IMR-90 (cell line): Measurements from ENCODE around the gene RAP1GAP2. TPM values are rescaled to one million over a fixed set of nuclear protein-coding genes. Genes with fewer than 3 reads are reported as not detected.

Source experiments
- ATAC-seq: fragments of 200-7000 bp; cut with Tn5 transposase; 2 replicates; pipeline ENCODE4 v1.9.1; 2020; ENCODE audit warnings: low read depth, mild to moderate bottlenecking, moderate library complexity
- BruUV-seq: library from RNA; stranded (reverse); fragments of 400-500 nt; replicated peaks from 2 replicates; lab custom pipeline; 2021; lab: Mats Ljungman, UMichigan
- CTCF ChIA-PET: fragments of 300-600 bp; formaldehyde crosslinking; extraction: SDS; loops from one replicate; lab custom pipeline; 2021; ENCODE audit warnings: antibody characterized with exemption; lab: Yijun Ruan, JAX
- POLR2A ChIA-PET: fragments of 300-600 bp; sonication (Branson Sonifier 250); formaldehyde crosslinking; loops from one replicate; lab custom pipeline; 2022; ENCODE audit warnings: antibody characterized with exemption; ENCODE audit not compliant: unreplicated experiment; lab: Charles Lee
- DNase-seq: peaks from one replicate; pipeline ENCODE4 v3.0.0; 2013
- H2AFZ ChIP-seq: replicated peaks from 2 replicates; pipeline ENCODE3; 2013; ENCODE audit warnings: low read length, mild to moderate bottlenecking; ENCODE audit not compliant: poor library complexity
- H2AK5ac ChIP-seq: 2 replicates; pipeline ENCODE4 v1.6.1; 2013; ENCODE audit warnings: low read depth, low read length, inconsistent platforms
- H2AK9ac ChIP-seq: replicated peaks from 2 replicates; pipeline ENCODE3; 2013; ENCODE audit warnings: mild to moderate bottlenecking, low read depth, low read length, moderate library complexity; ENCODE audit not compliant: poor library complexity
- H2BK120ac ChIP-seq: 2 replicates; pipeline ENCODE4 v1.6.1; 2013; ENCODE audit warnings: low read depth, low read length, inconsistent platforms
- H2BK15ac ChIP-seq: 3 replicates; pipeline ENCODE4 v1.6.1; 2013; ENCODE audit warnings: low read depth, low read length, inconsistent platforms
- H2BK20ac ChIP-seq: 2 replicates; pipeline ENCODE4 v1.6.1; 2013; ENCODE audit warnings: low read depth, mild to moderate bottlenecking, inconsistent platforms, low read length, moderate library complexity
- H2BK5ac ChIP-seq: 2 replicates; pipeline ENCODE4 v1.6.1; 2013; ENCODE audit warnings: mild to moderate bottlenecking, low read depth, low read length, inconsistent platforms; ENCODE audit not compliant: poor library complexity, severe bottlenecking
- H3K14ac ChIP-seq: replicated peaks from 2 replicates; pipeline ENCODE4 v1.6.1; 2013; ENCODE audit warnings: low read depth, low read length, inconsistent platforms
- H3K18ac ChIP-seq: 2 replicates; pipeline ENCODE4 v1.6.1; 2013; ENCODE audit warnings: low read depth, low read length, control low read depth
- H3K23ac ChIP-seq: 2 replicates; pipeline ENCODE4 v1.6.1; 2013; ENCODE audit warnings: low read depth, low read length, inconsistent platforms
- H3K27ac ChIP-seq: 2 replicates; pipeline ENCODE4 v1.5.1; 2013; ENCODE audit warnings: mild to moderate bottlenecking, control low read depth, low read length; ENCODE audit not compliant: insufficient read depth
- H3K27me3 ChIP-seq: 2 replicates; pipeline ENCODE4 v1.6.1; 2013; ENCODE audit warnings: low read length; ENCODE audit not compliant: control insufficient read depth, insufficient read depth
- H3K36me3 ChIP-seq: 2 replicates; pipeline ENCODE4 v1.6.1; 2013; ENCODE audit warnings: low read length, mixed read lengths; ENCODE audit not compliant: control insufficient read depth, insufficient read depth
- H3K4ac ChIP-seq: 2 replicates; pipeline ENCODE4 v1.6.1; 2013; ENCODE audit warnings: low read depth, low read length, inconsistent platforms
- H3K4me1 ChIP-seq: 2 replicates; pipeline ENCODE4 v1.6.1; 2013; ENCODE audit warnings: low read length, mixed read lengths; ENCODE audit not compliant: control insufficient read depth, insufficient read depth
- H3K4me2 ChIP-seq: 2 replicates; pipeline ENCODE4 v1.6.1; 2013; ENCODE audit warnings: low read depth, mild to moderate bottlenecking, control low read depth, low read length, moderate library complexity
- H3K4me3 ChIP-seq: 2 replicates; pipeline ENCODE4 v1.5.1; 2013; ENCODE audit warnings: low read depth, mild to moderate bottlenecking, control low read depth, low read length, moderate library complexity; ENCODE audit not compliant: insufficient read depth
- H3K56ac ChIP-seq: 2 replicates; pipeline ENCODE4 v1.6.1; 2013; ENCODE audit warnings: low read length, inconsistent platforms; ENCODE audit not compliant: insufficient read depth; ENCODE audit errors: extremely low read depth
- H3K79me1 ChIP-seq, 2 experiments: 2 replicates each; pipeline ENCODE4 v1.6.1; 2013; ENCODE audit warnings: low read length in 2 of 2, inconsistent platforms in 1 of 2, low read depth in 1 of 2
- H3K9ac ChIP-seq: 2 replicates; pipeline ENCODE4 v1.6.1; 2013; ENCODE audit warnings: low read depth, low read length, control low read depth
- H3K9me1 ChIP-seq: 2 replicates; pipeline ENCODE4 v1.6.1; 2013; ENCODE audit warnings: low read length, inconsistent platforms; ENCODE audit not compliant: insufficient read depth
- H3K9me3 ChIP-seq: 2 replicates; pipeline ENCODE4 v1.6.1; 2013; ENCODE audit warnings: low read length; ENCODE audit not compliant: control insufficient read depth, insufficient read depth
- H4K20me1 ChIP-seq: 2 replicates; pipeline ENCODE4 v1.6.1; 2013; ENCODE audit warnings: low read length, inconsistent platforms; ENCODE audit not compliant: insufficient read depth
- H4K5ac ChIP-seq: 2 replicates; pipeline ENCODE4 v1.6.1; 2013; ENCODE audit warnings: mild to moderate bottlenecking, low read depth, low read length, control low read depth
- H4K8ac ChIP-seq, 2 experiments: 2 replicates each; pipeline ENCODE4 v1.6.1; 2013; ENCODE audit warnings: low read depth in 2 of 2, low read length in 2 of 2, control low read depth in 1 of 2, inconsistent platforms in 1 of 2
- H4K91ac ChIP-seq: 2 replicates; pipeline ENCODE4 v1.6.1; 2013; ENCODE audit warnings: low read depth, low read length, inconsistent platforms; ENCODE audit not compliant: insufficient read depth
- POLR2A ChIP-seq: IDR thresholded peaks from 2 replicates; pipeline ENCODE4 v1.6.1; 2012; ENCODE audit warnings: mild to moderate bottlenecking, low read depth, low read length
- WGBS, 2 experiments: methylation state at CpG; one replicate each; pipeline versions ENCODE4 v1.1.5 to v1.1.7; 2013; ENCODE audit warnings: missing lambda C conversion rate in 2 of 2; ENCODE audit not compliant: insufficient read length in 1 of 2; ENCODE audit errors: extremely low coverage in 2 of 2; 5-methylcytosine and 5-hydroxymethylcytosine counted together
- dilution Hi-C: fragments of 300-500 bp; cut with HindIII; formaldehyde crosslinking; loops from one replicate; pipeline ENCODE4 v1.14.3; 2018; ENCODE audit warnings: low sequenced_read_pairs; ENCODE audit not compliant: unreplicated experiment
- in situ Hi-C: fragments of 300-500 bp; cut with MboI; formaldehyde crosslinking; loops from 3 replicates; pipeline ENCODE4 v1.14.3; 2019; ENCODE audit warnings: low sequenced_read_pairs, inconsistent platforms, mixed read lengths
- intact Hi-C: fragments of 100-400 bp; cut with micrococcal nuclease; formaldehyde crosslinking; loops from 2 replicates; pipeline ENCODE4 v1.10.0; 2022
- polyA plus RNA-seq, 3 experiments: library from polyadenylated mRNA; depleted of rRNA; stranded (reverse); fragments of >200 nt; gene quantifications; 2 replicates each; pipeline ENCODE4 v1.2.3, GENCODE V29; 2012; ENCODE audit warnings: low replicate concordance in 1 of 3
- total RNA-seq: library from RNA; depleted of rRNA; stranded (reverse); fragments of >200 nt; gene quantifications from 2 replicates; pipeline ENCODE4 v1.2.3, GENCODE V29; 2012
- TF ChIP-seq, protein P1 (sequence below): fragments of 150-350 bp; IDR thresholded peaks from 2 replicates; pipeline ENCODE4 v1.6.1; 2016; ENCODE audit warnings: low read depth, mild to moderate bottlenecking, low read length, moderate library complexity, borderline replicate concordance

The RAP1GAP2 gene
- total and polyA plus RNA-seq, 2 of the 4 experiments (the other 2 are of a cell fraction) = 5.7 to 7.5 TPM

DNA sequence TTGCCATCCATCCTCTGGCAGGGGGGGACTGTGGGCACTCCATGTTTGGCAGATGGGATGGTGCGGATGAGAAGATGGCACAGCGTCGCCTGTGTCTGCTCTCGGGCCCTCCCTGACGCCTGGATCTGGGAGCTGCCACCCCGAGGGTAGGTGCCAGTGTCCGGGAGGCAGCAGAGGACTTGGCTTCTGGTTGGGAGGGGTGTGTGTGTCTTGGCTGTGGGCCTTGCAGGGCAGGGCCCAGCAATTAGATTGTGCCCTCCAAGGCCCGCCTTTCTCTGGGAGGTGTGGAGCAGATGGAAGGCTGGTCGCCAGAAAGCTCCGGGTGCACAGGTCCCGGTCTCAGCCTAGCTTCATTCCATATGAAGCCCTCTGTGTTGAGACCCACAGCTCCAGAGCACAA, 1.4 kb downstream of the RAP1GAP2 start:
- no peak for TF ChIP-seq POLR2A
- TF ChIP-seq, protein P1, sequence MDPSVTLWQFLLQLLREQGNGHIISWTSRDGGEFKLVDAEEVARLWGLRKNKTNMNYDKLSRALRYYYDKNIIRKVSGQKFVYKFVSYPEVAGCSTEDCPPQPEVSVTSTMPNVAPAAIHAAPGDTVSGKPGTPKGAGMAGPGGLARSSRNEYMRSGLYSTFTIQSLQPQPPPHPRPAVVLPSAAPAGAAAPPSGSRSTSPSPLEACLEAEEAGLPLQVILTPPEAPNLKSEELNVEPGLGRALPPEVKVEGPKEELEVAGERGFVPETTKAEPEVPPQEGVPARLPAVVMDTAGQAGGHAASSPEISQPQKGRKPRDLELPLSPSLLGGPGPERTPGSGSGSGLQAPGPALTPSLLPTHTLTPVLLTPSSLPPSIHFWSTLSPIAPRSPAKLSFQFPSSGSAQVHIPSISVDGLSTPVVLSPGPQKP = no peak
- H3K9ac ChIP-seq = no peak overlapping the region
- no peak overlapping the region for H4K8ac ChIP-seq
- H2BK20ac ChIP-seq = no peak overlapping the region
- BruUV-seq = no TSS peak
- H3K79me1 ChIP-seq = no peaks in the 10 kb centered on the region
- H3K4me2 ChIP-seq = no peak overlapping the region
- H3K14ac ChIP-seq = no peak overlapping the region
- no CpG with 5 or more reads among the region's 11 CpGs for WGBS, 2 experiments
- H3K36me3 ChIP-seq = no peaks in the 10 kb centered on the region
- H3K23ac ChIP-seq = no peak overlapping the region
- no peak overlapping the region for H3K56ac ChIP-seq
- ATAC-seq (no peak), DNase-seq (no peak)
- no peak overlapping the region for H2AK9ac ChIP-seq
- no peak overlapping the region for H2BK15ac ChIP-seq
- no peak overlapping the region for H3K4me3 ChIP-seq
- no peak overlapping the region for H4K91ac ChIP-seq
- H2AK5ac ChIP-seq = no peak overlapping the region
- H3K18ac ChIP-seq = no peak overlapping the region
- POLR2A ChIA-PET = no interaction called here
- no peak overlapping the region for H3K27ac ChIP-seq
- CTCF ChIA-PET = no interaction called here
- H2BK120ac ChIP-seq = no peak overlapping the region
- H4K5ac ChIP-seq = no peak overlapping the region
- H3K4me1 ChIP-seq = no peaks in the 10 kb centered on the region
- no peak overlapping the region for H2AFZ ChIP-seq
- H3K9me3 ChIP-seq = no peaks in the 10 kb centered on the region
- intact Hi-C loops = no loop called here
- no peaks in the 10 kb centered on the region; the same call in 1 of the 2 replicates for H4K20me1 ChIP-seq
- peaks cover 11% of the 10 kb centered on the region; the same call in 1 of the 2 replicates for H3K27me3 ChIP-seq
- in situ Hi-C loops = no loop called here
- H3K4ac ChIP-seq = no peak overlapping the region
- no peaks in the 10 kb centered on the region for H3K9me1 ChIP-seq
- no peak overlapping the region for H2BK5ac ChIP-seq
- dilution Hi-C loops = no loop called here
